Fibroblast of lung (primary cell): ENCODE data around the gene TERB1. TPM values are rescaled to one million over a fixed set of nuclear protein-coding genes. Genes with fewer than 3 reads are reported as not detected.

Experiments
- DNase-seq, 2 donors: peaks; one replicate each; pipeline versions ENCODE4 v3.0.0 to v3.0.0-alpha.2; 2010; ENCODE audit warnings: low read depth in 2 of 2
- H2AFZ ChIP-seq: 2 replicates; pipeline ENCODE4 v1.5.1; 2012; ENCODE audit warnings: low read length, control low read depth, inconsistent platforms
- H3K27ac ChIP-seq: 2 replicates; pipeline ENCODE4 v1.5.1; 2011; ENCODE audit warnings: low read length, control low read depth; ENCODE audit not compliant: insufficient read depth
- H3K27me3 ChIP-seq: 2 replicates; pipeline ENCODE4 v1.5.1; 2011; ENCODE audit warnings: mild to moderate bottlenecking, low read length; ENCODE audit not compliant: control insufficient read depth, insufficient read depth
- H3K36me3 ChIP-seq: 2 replicates; pipeline ENCODE4 v1.5.1; 2011; ENCODE audit warnings: low read length; ENCODE audit not compliant: control insufficient read depth, insufficient read depth
- H3K4me1 ChIP-seq: 2 replicates; pipeline ENCODE4 v1.5.1; 2011; ENCODE audit warnings: low read length; ENCODE audit not compliant: control insufficient read depth, insufficient read depth; ENCODE audit errors: extremely low read depth
- H3K4me2 ChIP-seq: 2 replicates; pipeline ENCODE4 v1.5.1; 2011; ENCODE audit warnings: low read length, control low read depth; ENCODE audit not compliant: insufficient read depth; ENCODE audit errors: extremely low read depth
- H3K4me3 ChIP-seq, 4 experiments: fragments of 200-600 bp in 1 of 4; sonication (generic) in 1 of 4; replicated peaks in 1 of 4; 2 replicates each; pipeline ENCODE4 v1.5.1; 2011 to 2016; ENCODE audit warnings: low read length in 4 of 4, low read depth in 3 of 4, mild to moderate bottlenecking in 3 of 4, control low read depth in 2 of 4, inconsistent platforms in 1 of 4, mixed read lengths in 1 of 4; ENCODE audit not compliant: insufficient read depth in 1 of 4; ENCODE audit errors: control extremely low read depth in 1 of 4
- H3K79me2 ChIP-seq: 2 replicates; pipeline ENCODE4 v1.5.1; 2012; ENCODE audit warnings: mild to moderate bottlenecking, low read length, inconsistent platforms; ENCODE audit not compliant: control insufficient read depth, insufficient read depth
- H3K9ac ChIP-seq: 2 replicates; pipeline ENCODE4 v1.5.1; 2011; ENCODE audit warnings: mild to moderate bottlenecking, low read length, control low read depth; ENCODE audit not compliant: insufficient read depth
- H3K9me3 ChIP-seq: 2 replicates; pipeline ENCODE4 v1.5.1; 2012; ENCODE audit warnings: low read depth, low read length; ENCODE audit not compliant: control insufficient read depth, insufficient read depth
- H4K20me1 ChIP-seq: 2 replicates; pipeline ENCODE4 v1.5.1; 2011; ENCODE audit warnings: low read length; ENCODE audit not compliant: control insufficient read depth, insufficient read depth; ENCODE audit errors: extremely low read depth
- EZH2 ChIP-seq: IDR thresholded peaks from 2 replicates; pipeline ENCODE4 v1.5.1; 2012; ENCODE audit warnings: low read length, control low read depth, mild to moderate bottlenecking; ENCODE audit errors: missing control alignments
- polyA plus RNA-seq, 2 donors: library from polyadenylated mRNA; depleted of rRNA in 1 of 2; stranded (reverse) in 1 of 2; unstranded in 1 of 2; fragments of >200 nt; gene quantifications; 2 replicates each; pipeline ENCODE4 v1.2.1, GENCODE V29; 2011 to 2012; ENCODE audit warnings: missing spikeins in 1 of 2
- total RNA-seq: library from RNA; depleted of rRNA; stranded (reverse); fragments of >200 nt; gene quantifications from 2 replicates; pipeline ENCODE4 v1.2.1, GENCODE V29; 2014
- TF ChIP-seq, protein P1 (sequence below), 2 donors: IDR thresholded peaks in 1 of 2; conservative IDR thresholded peaks in 1 of 2; 1 replicate in 1 of 2; 2 replicates in 1 of 2; pipeline ENCODE4 v1.5.1; 2011 to 2012; ENCODE audit warnings: low read length in 2 of 2, control low read depth in 1 of 2, inconsistent platforms in 1 of 2, low read depth in 1 of 2, mild to moderate bottlenecking in 1 of 2

The TERB1 gene
- total and polyA plus RNA-seq, 2 donors (not counting 1 experiment from before 2014, with no cell fraction given), result 0.17 TPM; not detected in 1

DNA sequence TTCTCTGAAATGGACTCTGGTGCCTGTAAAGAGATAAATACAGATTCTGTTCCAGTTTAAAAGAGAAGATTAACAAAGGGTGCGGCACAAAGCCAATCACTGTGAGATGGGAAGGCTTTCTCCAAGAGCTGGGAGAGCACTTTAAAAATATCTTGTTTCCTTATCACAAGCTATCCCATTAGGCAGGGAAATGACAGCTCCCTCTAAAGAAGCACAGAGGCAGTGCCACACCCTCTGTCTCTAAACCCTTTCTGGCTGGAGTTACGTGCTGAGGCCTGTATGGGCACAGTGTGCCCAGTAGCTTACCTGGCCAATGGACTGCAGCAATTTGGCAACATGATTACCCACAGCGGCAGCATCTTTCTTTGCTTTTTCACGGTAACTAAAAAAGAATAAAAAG, 9.0 kb upstream of the TERB1 start:
- H3K4me2 ChIP-seq, result no peak overlapping the region
- H4K20me1 ChIP-seq, result no peaks in the 10 kb centered on the region
- no peaks in the 10 kb centered on the region for H3K27me3 ChIP-seq
- no peak for TF ChIP-seq EZH2
- TF ChIP-seq, protein P1, sequence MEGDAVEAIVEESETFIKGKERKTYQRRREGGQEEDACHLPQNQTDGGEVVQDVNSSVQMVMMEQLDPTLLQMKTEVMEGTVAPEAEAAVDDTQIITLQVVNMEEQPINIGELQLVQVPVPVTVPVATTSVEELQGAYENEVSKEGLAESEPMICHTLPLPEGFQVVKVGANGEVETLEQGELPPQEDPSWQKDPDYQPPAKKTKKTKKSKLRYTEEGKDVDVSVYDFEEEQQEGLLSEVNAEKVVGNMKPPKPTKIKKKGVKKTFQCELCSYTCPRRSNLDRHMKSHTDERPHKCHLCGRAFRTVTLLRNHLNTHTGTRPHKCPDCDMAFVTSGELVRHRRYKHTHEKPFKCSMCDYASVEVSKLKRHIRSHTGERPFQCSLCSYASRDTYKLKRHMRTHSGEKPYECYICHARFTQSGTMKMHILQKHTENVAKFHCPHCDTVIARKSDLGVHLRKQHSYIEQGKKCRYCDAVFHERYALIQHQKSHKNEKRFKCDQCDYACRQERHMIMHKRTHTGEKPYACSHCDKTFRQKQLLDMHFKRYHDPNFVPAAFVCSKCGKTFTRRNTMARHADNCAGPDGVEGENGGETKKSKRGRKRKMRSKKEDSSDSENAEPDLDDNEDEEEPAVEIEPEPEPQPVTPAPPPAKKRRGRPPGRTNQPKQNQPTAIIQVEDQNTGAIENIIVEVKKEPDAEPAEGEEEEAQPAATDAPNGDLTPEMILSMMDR (conservative IDR thresholded peaks at IDR 0.05 in 1 of 2, IDR thresholded peaks at IDR 0.05 in 1 of 2; ENCODE audit: low read depth in 1 of 2, low read length in 2 of 2), result no peak
- no peaks in the 10 kb centered on the region for H3K79me2 ChIP-seq
- DNase-seq, result no peak
- peaks cover 3% of the 10 kb centered on the region for H3K36me3 ChIP-seq
- H3K9ac ChIP-seq, result no peak overlapping the region
- no peak overlapping the region for H2AFZ ChIP-seq
- no peaks in the 10 kb centered on the region for H3K4me1 ChIP-seq
- no peak overlapping the region for H3K4me3 ChIP-seq
- H3K27ac ChIP-seq, result no peak overlapping the region
- H3K9me3 ChIP-seq, result no peaks in the 10 kb centered on the region

GRCh38 chr16:66809765-66810164, 8.4 kb upstream of the TERB1 start:
- DNase-seq, result no peak
- Histone ChIP-seq H3K9me3 (no peaks in the 10 kb centered on the region), H3K27me3 (no peaks in the 10 kb centered on the region), H3K4me2 (no peak overlapping the region), H3K36me3 (peaks cover 6% of the 10 kb centered on the region), H4K20me1 (no peaks in the 10 kb centered on the region), H2AFZ (no peak overlapping the region), H3K9ac (no peak overlapping the region), H3K4me3 (no peak overlapping the region), H3K27ac (no peak overlapping the region), H3K4me1 (no peaks in the 10 kb centered on the region), H3K79me2 (no peaks in the 10 kb centered on the region)
- no peak for TF ChIP-seq EZH2
- TF ChIP-seq, protein P1 (conservative IDR thresholded peaks at IDR 0.05 in 1 of 2, IDR thresholded peaks at IDR 0.05 in 1 of 2; ENCODE audit: low read depth in 1 of 2, low read length in 2 of 2), result no peak

- H3K9ac ChIP-seq, result no peak overlapping the region
- H3K4me1 ChIP-seq, result no peaks in the 10 kb centered on the region
- no peaks in the 10 kb centered on the region for H4K20me1 ChIP-seq
- H2AFZ ChIP-seq, result no peak overlapping the region
- H3K27me3 ChIP-seq, result no peaks in the 10 kb centered on the region
- H3K36me3 ChIP-seq, result peaks cover 12% of the 10 kb centered on the region
- no peak overlapping the region for H3K4me2 ChIP-seq
- no peak for DNase-seq
- H3K27ac ChIP-seq, result no peak overlapping the region
- TF ChIP-seq, protein P1 (conservative IDR thresholded peaks at IDR 0.05 in 1 of 2, IDR thresholded peaks at IDR 0.05 in 1 of 2; ENCODE audit: low read depth in 1 of 2, low read length in 2 of 2), result no peak
- no peak for TF ChIP-seq EZH2
- H3K79me2 ChIP-seq, result no peaks in the 10 kb centered on the region
- H3K4me3 ChIP-seq, result no peak overlapping the region
- no peaks in the 10 kb centered on the region for H3K9me3 ChIP-seq
Observed at GRCh38 chr16:66802159-66802558, 775 bp upstream of the TERB1 start.
